ENCODE results near the gene RANBP6. TPM values are rescaled to one million over a fixed set of nuclear protein-coding genes. Genes with fewer than 3 reads are reported as not detected.

RANBP6 gene
- total RNA-seq, 4 donors from 2014 or later, result 23.4 to 30.6 (median 24.4) TPM

GRCh38 chr9:6052293-6052919 is 37.0 kb upstream of the RANBP6 start:
- Histone ChIP-seq H3K27me3 (no peaks in the 10 kb centered on the region), H3K27ac (no peak overlapping the region), H3K36me3 (no peaks in the 10 kb centered on the region), H3K9me3 (no peaks in the 10 kb centered on the region), H3K4me1 (peaks cover 0 to 3% of the 10 kb centered on the region in 2 donors), H3K4me3 (replicated peaks in 1 of 3) (no peak overlapping the region)
- DNase-seq, result no peak
- TF ChIP-seq POLR2A (IDR thresholded peaks at IDR 0.05), result no peak
- TF ChIP-seq, protein P1, sequence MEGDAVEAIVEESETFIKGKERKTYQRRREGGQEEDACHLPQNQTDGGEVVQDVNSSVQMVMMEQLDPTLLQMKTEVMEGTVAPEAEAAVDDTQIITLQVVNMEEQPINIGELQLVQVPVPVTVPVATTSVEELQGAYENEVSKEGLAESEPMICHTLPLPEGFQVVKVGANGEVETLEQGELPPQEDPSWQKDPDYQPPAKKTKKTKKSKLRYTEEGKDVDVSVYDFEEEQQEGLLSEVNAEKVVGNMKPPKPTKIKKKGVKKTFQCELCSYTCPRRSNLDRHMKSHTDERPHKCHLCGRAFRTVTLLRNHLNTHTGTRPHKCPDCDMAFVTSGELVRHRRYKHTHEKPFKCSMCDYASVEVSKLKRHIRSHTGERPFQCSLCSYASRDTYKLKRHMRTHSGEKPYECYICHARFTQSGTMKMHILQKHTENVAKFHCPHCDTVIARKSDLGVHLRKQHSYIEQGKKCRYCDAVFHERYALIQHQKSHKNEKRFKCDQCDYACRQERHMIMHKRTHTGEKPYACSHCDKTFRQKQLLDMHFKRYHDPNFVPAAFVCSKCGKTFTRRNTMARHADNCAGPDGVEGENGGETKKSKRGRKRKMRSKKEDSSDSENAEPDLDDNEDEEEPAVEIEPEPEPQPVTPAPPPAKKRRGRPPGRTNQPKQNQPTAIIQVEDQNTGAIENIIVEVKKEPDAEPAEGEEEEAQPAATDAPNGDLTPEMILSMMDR (IDR thresholded peaks at IDR 0.05), result no peak
- intact Hi-C loops (cut with DNase I), result no loop called here
- 85 to 89% methylated on average over 2 of the region's 2 CpGs for WGBS, 2 donors

DNA sequence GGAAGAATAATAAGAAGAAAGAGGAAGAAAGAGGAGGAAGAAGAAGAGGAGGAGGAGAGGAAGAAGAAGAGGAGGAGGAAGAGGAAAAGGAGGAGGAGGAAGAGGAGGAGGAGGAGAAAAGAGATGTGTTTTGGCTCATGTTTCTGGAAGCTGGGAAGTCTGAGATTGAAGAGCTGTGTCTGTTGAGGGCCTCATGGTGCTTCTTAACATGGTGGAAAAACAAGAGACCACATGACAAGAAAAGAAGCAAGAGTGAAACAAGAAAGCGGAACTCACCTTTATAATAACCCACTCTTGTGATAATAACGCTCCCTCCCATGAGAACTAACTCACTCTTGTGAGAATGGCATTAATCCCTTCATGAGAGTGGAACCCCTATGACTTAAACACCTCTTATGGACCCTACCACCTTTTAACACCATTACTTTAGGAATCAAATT is 36.1 kb upstream of the RANBP6 start:
- intact Hi-C loops (cut with DNase I), result no loop called here
- Histone ChIP-seq H3K4me3 (replicated peaks in 1 of 3) (no peak overlapping the region), H3K4me1 (peaks cover 0 to 3% of the 10 kb centered on the region in 2 donors), H3K36me3 (no peaks in the 10 kb centered on the region), H3K27ac (no peak overlapping the region), H3K27me3 (no peaks in the 10 kb centered on the region), H3K9me3 (no peaks in the 10 kb centered on the region)
- no peak for DNase-seq
- no peak for TF ChIP-seq POLR2A (IDR thresholded peaks at IDR 0.05)
- TF ChIP-seq, protein P1 (IDR thresholded peaks at IDR 0.05), result no peak
- 90 to 94% methylated on average over 2 of the region's 2 CpGs for WGBS, 2 donors

DNA sequence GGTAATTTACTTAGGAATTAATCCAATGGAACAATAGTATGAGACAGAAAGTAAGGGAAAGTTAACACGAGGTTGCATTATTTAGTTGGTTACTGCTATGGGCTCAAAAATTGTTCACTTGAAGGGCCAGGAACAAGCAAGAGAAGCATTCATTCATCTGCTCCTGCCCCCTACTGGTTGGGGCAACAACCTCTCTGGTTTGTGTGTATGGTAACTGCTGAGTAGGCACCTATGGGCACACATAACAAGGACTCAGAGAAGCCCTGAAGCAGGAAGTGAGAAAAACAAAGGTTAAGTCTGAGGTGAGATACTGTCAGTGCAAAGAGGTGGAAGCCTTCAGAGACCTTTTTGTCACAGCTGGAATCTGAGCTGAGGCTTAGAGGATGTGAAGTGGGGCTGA is 34.4 kb upstream of the RANBP6 start:
- no peak for DNase-seq
- H3K36me3 ChIP-seq, result no peaks in the 10 kb centered on the region
- WGBS, 2 donors, result 46 to 51% methylated on average over 1 of the region's 1 CpG
- no peak overlapping the region for H3K27ac ChIP-seq
- peaks cover 0 to 3% of the 10 kb centered on the region in 2 donors for H3K4me1 ChIP-seq
- H3K4me3 ChIP-seq (replicated peaks in 1 of 3), result no peak overlapping the region
- H3K9me3 ChIP-seq, result no peaks in the 10 kb centered on the region
- intact Hi-C loops (cut with DNase I), result no loop called here
- TF ChIP-seq, protein P1 (IDR thresholded peaks at IDR 0.05), result no peak
- TF ChIP-seq POLR2A (IDR thresholded peaks at IDR 0.05), result no peak
- H3K27me3 ChIP-seq, result no peaks in the 10 kb centered on the region

DNA sequence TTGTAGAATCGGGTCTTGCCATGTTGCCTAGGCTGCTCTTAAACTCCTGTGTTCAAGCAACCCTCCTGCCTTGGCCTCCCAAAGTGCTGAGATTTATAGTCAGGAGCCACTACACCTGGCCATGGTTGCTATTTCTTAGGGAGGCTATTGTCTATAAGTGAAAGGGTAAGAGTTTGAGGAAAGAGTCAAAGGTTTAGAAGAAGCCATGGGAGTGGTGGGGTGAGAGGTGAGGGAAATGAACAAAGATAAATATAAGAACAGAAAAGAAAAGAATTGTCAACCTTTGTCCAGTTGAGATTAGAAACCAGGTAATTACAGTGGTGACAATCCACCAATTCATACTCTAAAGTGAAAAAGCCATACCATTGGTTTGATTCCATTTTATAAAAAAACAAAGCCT is 32.6 kb upstream of the RANBP6 start:
- no peak overlapping the region for H3K27ac ChIP-seq
- no peak for DNase-seq
- TF ChIP-seq, protein P1 (IDR thresholded peaks at IDR 0.05), result no peak
- no peak for TF ChIP-seq POLR2A (IDR thresholded peaks at IDR 0.05)
- WGBS, 2 donors, result 94 to 98% methylated on average over 1 of the region's 1 CpG
- no peaks in the 10 kb centered on the region for H3K36me3 ChIP-seq
- intact Hi-C loops (cut with DNase I), result no loop called here
- H3K4me3 ChIP-seq (replicated peaks in 1 of 3), result no peak overlapping the region
- H3K27me3 ChIP-seq, result no peaks in the 10 kb centered on the region
- H3K4me1 ChIP-seq, result no peaks in the 10 kb centered on the region
- no peaks in the 10 kb centered on the region for H3K9me3 ChIP-seq

DNA sequence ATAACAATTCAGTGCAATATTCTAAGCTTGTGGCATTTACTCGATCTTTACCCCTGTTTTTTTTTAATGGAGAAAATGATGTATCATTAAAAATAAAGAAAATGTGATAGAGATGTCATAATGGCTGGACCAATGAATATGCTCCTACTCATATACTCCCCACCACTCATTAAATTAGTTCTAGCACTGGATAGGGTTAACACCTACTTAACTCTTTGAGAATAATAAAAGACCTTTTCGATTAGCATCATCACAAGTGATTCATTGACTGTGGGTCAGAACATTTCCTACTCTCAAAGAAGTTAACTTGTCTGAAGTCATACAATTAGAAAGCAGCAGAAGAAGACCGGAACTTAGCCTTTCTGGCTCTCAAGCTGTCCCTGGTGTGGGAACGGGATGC is 31.6 kb upstream of the RANBP6 start:
- Histone ChIP-seq H3K9me3 (no peaks in the 10 kb centered on the region), H3K4me3 (replicated peaks in 1 of 3) (no peak overlapping the region), H3K4me1 (no peaks in the 10 kb centered on the region), H3K27me3 (no peaks in the 10 kb centered on the region), H3K27ac (no peak overlapping the region), H3K36me3 (no peaks in the 10 kb centered on the region)
- intact Hi-C loops (cut with DNase I), result no loop called here
- WGBS, 2 donors, result 78 to 91% methylated on average over 4 of the region's 4 CpGs
- no peak for DNase-seq
- TF ChIP-seq POLR2A (IDR thresholded peaks at IDR 0.05), result no peak
- TF ChIP-seq, protein P1 (IDR thresholded peaks at IDR 0.05), result no peak
